Measurements from ENCODE around the gene FFAR3. TPM values are rescaled to one million over a fixed set of nuclear protein-coding genes. Genes with fewer than 3 reads are reported as not detected.

Gene FFAR3
- total and polyA plus RNA-seq, 2 of the 13 experiments (the other 11 are each of a cell fraction or from before 2014, with no cell fraction given), result not detected

GRCh38 chr19:35395382-35396199, 37.3 kb downstream of the FFAR3 start (continued):
- no peak for TF ChIP-seq U2AF1 (optimal IDR thresholded peaks at IDR 0.05; ENCODE audit: low read depth, low read length)
- TF ChIP-seq EP300 (IDR thresholded peaks at IDR 0.05; ENCODE audit: low read depth in 2 of 2, low read length in 2 of 2), result peak in 1 of 2 experiments; percentile 7; a peak in 1 of 4 replicates
- TF ChIP-seq EP300 (CRISPR knock-in tag; IDR thresholded peaks at IDR 0.05; ENCODE audit: borderline replicate concordance), result no peak
- peak; percentile 26; the same call in 1 of the 2 replicates for TF ChIP-seq MYC (CRISPR knock-in tag; IDR thresholded peaks at IDR 0.05; ENCODE audit: borderline replicate concordance)
- no peak for TF ChIP-seq MTF1 (CRISPR knock-in tag; IDR thresholded peaks at IDR 0.05)
- no peak for TF ChIP-seq HNRNPH1 (optimal IDR thresholded peaks at IDR 0.05; ENCODE audit: low read depth, low read length)
- TF ChIP-seq ZNF275 (CRISPR knock-in tag; IDR thresholded peaks at IDR 0.05; ENCODE audit: borderline replicate concordance), result no peak
- no peak for TF ChIP-seq XBP1 (CRISPR knock-in tag; IDR thresholded peaks at IDR 0.05)
- no peak for TF ChIP-seq ZNF333 (CRISPR knock-in tag; IDR thresholded peaks at IDR 0.05; ENCODE audit: borderline replicate concordance)
- no peak for TF ChIP-seq IRF1 (CRISPR knock-in tag; IDR thresholded peaks at IDR 0.05; ENCODE audit: low read depth)
- no peak for TF ChIP-seq SIX4 (CRISPR knock-in tag; IDR thresholded peaks at IDR 0.05)
- no peak for TF ChIP-seq RAD51 (IDR thresholded peaks at IDR 0.05; ENCODE audit: borderline replicate concordance)
- 0 out of 2 replicates have a peak, but pooled peaks have one; percentile 24 for TF ChIP-seq SP5 (CRISPR knock-in tag; IDR thresholded peaks at IDR 0.05; ENCODE audit: borderline replicate concordance, low read depth)
- TF ChIP-seq ZNF383 (CRISPR knock-in tag; IDR thresholded peaks at IDR 0.05; ENCODE audit: borderline replicate concordance), result no peak
- TF ChIP-seq ZNF543 (CRISPR knock-in tag; IDR thresholded peaks at IDR 0.05), result peak; percentile 96
- peak; percentile 47 for TF ChIP-seq GABPB1 (CRISPR knock-in tag; IDR thresholded peaks at IDR 0.05)
- no peak for TF ChIP-seq ZNF34 (CRISPR knock-in tag; IDR thresholded peaks at IDR 0.05; ENCODE audit: borderline replicate concordance)
- TF ChIP-seq NCOA5 (CRISPR knock-in tag; IDR thresholded peaks at IDR 0.05), result no peak
- no peak for TF ChIP-seq SATB2 (CRISPR knock-in tag; IDR thresholded peaks at IDR 0.05)
- TF ChIP-seq ZNF256 (CRISPR knock-in tag; conservative IDR thresholded peaks at IDR 0.05), result no peak
- TF ChIP-seq ZNF737 (CRISPR knock-in tag; IDR thresholded peaks at IDR 0.05; ENCODE audit: borderline replicate concordance), result no peak
- 0 out of 2 replicates have a peak, but pooled peaks have one; percentile 25 for TF ChIP-seq ZFY (CRISPR knock-in tag; IDR thresholded peaks at IDR 0.05)
- no peak for TF ChIP-seq NR1H2 (CRISPR knock-in tag; IDR thresholded peaks at IDR 0.05; ENCODE audit: borderline replicate concordance, low read depth)
- TF ChIP-seq ZBTB38 (CRISPR knock-in tag; IDR thresholded peaks at IDR 0.05), result no peak
- TF ChIP-seq GMEB1 (CRISPR knock-in tag; IDR thresholded peaks at IDR 0.05; ENCODE audit: borderline replicate concordance), result no peak
- TF ChIP-seq NR2C2 (CRISPR knock-in tag; IDR thresholded peaks at IDR 0.05; ENCODE audit: borderline replicate concordance), result no peak
- TF ChIP-seq TCF7L2 (IDR thresholded peaks at IDR 0.05; ENCODE audit: low read depth, low read length), result no peak
- TF ChIP-seq JDP2 (CRISPR knock-in tag; IDR thresholded peaks at IDR 0.05; ENCODE audit: borderline replicate concordance), result no peak
- TF ChIP-seq ZNF724P (CRISPR knock-in tag; IDR thresholded peaks at IDR 0.05; ENCODE audit: borderline replicate concordance), result no peak
